ENCODE measurements around the gene LGALS1. TPM values are rescaled to one million over a fixed set of nuclear protein-coding genes. Genes with fewer than 3 reads are reported as not detected.

LGALS1 gene
- total RNA-seq, 4 donors from 2014 or later = 2,452 to 3,056 (median 2,775) TPM

- TF ChIP-seq, protein P1, sequence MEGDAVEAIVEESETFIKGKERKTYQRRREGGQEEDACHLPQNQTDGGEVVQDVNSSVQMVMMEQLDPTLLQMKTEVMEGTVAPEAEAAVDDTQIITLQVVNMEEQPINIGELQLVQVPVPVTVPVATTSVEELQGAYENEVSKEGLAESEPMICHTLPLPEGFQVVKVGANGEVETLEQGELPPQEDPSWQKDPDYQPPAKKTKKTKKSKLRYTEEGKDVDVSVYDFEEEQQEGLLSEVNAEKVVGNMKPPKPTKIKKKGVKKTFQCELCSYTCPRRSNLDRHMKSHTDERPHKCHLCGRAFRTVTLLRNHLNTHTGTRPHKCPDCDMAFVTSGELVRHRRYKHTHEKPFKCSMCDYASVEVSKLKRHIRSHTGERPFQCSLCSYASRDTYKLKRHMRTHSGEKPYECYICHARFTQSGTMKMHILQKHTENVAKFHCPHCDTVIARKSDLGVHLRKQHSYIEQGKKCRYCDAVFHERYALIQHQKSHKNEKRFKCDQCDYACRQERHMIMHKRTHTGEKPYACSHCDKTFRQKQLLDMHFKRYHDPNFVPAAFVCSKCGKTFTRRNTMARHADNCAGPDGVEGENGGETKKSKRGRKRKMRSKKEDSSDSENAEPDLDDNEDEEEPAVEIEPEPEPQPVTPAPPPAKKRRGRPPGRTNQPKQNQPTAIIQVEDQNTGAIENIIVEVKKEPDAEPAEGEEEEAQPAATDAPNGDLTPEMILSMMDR (IDR thresholded peaks at IDR 0.05; ENCODE audit: low read depth) = no peak
These were observed 22.1 kb downstream of the LGALS1 start for GRCh38 chr22:37697538-37697835.

DNA sequence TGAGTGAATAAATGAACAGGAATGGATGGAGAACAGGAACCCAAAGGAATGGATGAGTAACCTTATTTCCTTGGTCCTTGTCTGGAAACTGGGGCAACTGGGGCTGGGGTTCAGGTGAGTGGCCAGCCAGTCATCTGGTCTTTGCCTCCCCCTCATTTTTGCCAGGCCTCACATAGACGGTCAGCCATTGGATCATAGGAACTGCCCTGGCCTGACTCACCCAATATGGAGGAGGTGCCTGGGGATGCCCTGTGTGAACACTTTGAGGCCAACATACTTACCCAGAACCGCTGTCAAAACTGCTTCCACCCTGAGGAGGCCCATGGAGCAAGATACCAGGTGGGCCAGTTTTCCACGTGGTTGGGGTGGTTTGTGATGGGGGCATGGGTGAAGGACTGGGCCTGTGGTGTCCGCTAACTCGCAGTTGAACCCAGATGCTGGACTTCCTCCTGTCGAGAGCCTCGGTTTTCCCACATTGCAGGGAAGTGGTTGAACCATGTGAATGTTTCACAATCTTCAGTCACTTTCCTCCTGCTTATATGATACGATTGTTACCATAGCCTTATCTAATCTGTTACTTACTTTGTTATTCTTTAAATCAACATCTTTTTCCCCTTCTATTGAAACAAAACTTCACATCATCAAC lies 25.8 kb downstream of the LGALS1 start:
- TF ChIP-seq, protein P1 (IDR thresholded peaks at IDR 0.05; ENCODE audit: low read depth) = no peak

DNA sequence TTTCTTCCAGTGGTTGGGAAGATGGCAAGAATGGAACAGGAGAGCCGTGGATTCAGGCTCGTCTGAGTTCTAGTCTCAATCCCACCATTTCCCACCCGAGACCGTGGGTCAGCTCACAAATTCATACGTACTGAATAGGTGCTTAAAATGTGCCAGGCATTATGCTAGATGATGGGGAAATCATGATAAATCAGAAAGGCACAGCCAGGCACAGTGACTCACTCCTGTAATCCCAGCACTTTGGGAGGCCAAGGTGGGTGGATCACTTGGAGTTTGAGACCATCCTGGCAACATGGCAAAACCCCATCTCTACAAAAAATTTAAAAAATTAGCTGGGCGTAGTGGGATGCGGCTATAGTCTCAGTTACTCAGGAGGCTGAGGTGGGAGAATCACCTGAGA lies 28.5 kb downstream of the LGALS1 start:
- TF ChIP-seq, protein P1 (IDR thresholded peaks at IDR 0.05; ENCODE audit: low read depth) = no peak

DNA sequence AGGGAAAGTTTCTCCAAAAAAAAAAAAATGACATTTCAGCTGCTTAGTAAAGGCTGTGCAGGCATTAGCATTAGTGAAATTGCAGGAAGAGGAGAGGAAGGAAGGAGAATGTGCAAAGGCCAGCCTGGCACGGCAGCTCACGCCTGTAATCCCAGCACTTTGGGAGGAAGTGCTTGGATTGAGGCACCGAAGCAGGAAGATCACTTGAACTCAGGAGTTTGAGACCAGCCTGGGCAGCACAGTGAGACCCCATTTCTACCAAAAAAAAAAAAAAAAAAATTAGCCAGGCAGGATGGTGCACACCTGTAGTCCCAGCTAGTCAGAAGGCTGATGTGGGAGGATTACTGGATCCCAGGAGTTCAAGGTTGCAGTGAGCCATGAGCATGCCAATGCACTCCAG lies 29.2 kb downstream of the LGALS1 start:
- TF ChIP-seq, protein P1 (IDR thresholded peaks at IDR 0.05; ENCODE audit: low read depth) = no peak

- TF ChIP-seq, protein P1 (IDR thresholded peaks at IDR 0.05; ENCODE audit: low read depth) = no peak
These were observed 29.8 kb downstream of the LGALS1 start for GRCh38 chr22:37705205-37705604.

DNA sequence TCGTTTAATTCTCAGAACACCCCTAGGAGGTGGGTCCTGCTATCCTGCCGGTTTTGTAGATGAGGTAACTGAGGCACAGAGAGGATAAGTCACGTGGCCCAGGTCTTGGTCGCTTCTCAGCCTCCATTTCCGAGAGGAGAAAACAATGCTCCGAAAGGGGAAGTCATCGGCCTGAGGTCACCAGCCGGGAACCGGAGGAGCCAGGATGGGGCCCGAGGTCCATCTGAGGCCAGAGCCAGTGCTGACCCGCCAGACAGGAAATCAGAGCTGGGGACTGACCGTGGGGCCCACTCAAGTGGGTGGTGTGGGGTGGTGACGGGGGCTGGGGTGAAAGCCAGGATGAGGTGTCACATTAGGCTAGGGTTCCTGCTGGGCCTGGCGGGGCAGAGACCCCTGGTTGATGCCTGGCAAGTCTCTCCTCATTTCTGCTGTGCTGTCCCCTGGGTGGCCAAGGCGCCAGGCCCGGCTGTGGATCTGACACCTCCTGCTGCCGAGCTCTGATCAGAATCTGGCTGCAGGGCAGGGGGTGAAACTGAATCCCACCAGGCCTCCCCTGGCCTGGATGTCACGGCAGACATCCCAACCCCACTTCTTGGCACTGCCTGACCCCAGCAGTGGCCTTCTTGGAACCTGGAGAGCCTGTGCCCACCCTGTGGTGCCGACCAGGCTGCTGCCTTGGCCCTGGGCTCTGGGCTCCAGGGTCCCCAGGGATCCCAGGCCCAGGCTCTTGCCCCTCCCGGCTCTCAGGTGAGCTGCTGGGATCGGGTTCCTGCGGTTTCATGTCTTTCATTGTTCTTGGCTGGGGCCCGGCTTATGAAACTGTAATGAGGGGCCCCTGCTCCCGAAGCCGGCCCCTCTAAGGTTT lies 33.4 kb downstream of the LGALS1 start:
- TF ChIP-seq, protein P1 (IDR thresholded peaks at IDR 0.05; ENCODE audit: low read depth) = no peak

GRCh38 chr22:37709445-37709765 lies 34.0 kb downstream of the LGALS1 start:
- TF ChIP-seq, protein P1 (IDR thresholded peaks at IDR 0.05; ENCODE audit: low read depth) = no peak
